ENCODE results near the gene DEPDC5.

DNA sequence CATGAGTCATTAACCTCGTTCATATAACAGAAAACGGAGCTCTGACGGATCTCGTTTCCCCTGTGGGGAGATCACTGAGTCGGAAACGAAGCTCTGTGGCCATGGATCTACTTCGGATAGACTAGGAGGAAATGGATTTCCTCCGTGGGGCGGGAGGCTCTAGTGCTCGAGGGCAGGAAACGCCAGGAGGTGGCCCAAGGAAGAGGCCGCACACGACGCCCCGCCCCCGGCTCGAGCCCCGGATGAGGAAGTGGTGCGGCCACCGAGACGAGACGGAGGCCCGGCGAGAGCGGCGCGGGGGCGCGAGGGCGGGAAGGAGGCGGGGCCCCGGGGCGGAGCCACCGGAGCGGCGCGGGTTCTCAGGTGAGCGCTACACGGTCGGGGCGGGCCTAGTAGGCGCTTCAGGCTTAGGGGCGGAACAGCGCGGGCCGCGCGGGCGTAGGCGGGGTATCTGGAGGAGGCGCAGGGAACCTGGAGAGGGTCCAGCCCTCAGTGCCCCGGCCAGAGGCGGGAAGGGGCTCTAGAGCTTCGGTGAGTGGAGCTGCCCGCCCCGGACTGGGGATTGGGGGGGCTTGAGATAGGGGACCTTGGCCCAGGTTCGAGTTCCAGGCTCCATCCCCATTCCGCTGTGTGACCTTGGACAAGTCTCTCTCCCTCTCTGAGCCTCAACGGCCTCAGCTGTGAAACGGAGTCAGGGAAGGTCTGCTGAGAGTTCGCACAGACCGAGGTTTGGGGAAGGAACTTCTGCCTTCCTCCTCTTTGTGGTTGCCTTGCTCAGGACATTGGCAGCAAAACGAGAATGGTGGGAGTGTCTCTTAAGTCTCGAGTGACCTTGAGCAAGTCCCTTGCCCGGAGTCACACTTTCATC, at the start of gene DEPDC5:
- TF ChIP-seq, protein P1, sequence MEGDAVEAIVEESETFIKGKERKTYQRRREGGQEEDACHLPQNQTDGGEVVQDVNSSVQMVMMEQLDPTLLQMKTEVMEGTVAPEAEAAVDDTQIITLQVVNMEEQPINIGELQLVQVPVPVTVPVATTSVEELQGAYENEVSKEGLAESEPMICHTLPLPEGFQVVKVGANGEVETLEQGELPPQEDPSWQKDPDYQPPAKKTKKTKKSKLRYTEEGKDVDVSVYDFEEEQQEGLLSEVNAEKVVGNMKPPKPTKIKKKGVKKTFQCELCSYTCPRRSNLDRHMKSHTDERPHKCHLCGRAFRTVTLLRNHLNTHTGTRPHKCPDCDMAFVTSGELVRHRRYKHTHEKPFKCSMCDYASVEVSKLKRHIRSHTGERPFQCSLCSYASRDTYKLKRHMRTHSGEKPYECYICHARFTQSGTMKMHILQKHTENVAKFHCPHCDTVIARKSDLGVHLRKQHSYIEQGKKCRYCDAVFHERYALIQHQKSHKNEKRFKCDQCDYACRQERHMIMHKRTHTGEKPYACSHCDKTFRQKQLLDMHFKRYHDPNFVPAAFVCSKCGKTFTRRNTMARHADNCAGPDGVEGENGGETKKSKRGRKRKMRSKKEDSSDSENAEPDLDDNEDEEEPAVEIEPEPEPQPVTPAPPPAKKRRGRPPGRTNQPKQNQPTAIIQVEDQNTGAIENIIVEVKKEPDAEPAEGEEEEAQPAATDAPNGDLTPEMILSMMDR (IDR thresholded peaks at IDR 0.05): no peak
- TF ChIP-seq EZH2 (IDR thresholded peaks at IDR 0.05; ENCODE audit: borderline replicate concordance, insufficient read depth, low read depth, low read length, poor library complexity, severe bottlenecking): no peak

All from B cell (primary cell).